ENCODE data around the gene MTRF1.

Gene MTRF1

GRCh38 chr13:41306271-41307145 lies 43.1 kb upstream of the MTRF1 start:
- no peak for DNase-seq (ENCODE audit: low read depth)
- TF ChIP-seq CTCF (conservative IDR thresholded peaks at IDR 0.05; ENCODE audit: low read length): no peak
- no peak overlapping the region for H3K4me3 ChIP-seq (ENCODE audit: low read length)

GRCh38 chr13:41304551-41304950 lies 41.2 kb upstream of the MTRF1 start:
- no peak for TF ChIP-seq CTCF (conservative IDR thresholded peaks at IDR 0.05; ENCODE audit: low read length)
- no peak overlapping the region for H3K4me3 ChIP-seq (ENCODE audit: low read length)
- no peak for DNase-seq (ENCODE audit: low read depth)

DNA sequence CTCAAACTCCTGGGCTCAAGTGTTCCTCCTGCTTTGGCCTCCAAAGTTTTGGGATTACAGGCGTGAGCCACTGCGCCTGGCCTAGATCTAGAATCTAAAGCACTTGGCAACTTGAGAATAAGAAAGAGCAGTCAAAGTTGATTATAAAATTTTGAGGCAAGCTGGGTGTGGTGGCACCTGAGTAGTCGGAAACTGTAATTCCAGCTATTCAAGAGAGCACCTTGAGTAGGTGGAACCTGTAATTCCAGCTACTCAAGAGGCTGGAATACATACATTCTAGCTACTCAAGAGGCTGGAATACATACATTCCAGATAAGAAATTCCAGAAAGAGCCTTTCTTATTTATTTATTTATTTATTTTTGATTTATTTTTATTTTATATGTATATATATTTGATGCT lies 39.4 kb upstream of the MTRF1 start:
- no peak overlapping the region for H3K4me3 ChIP-seq (ENCODE audit: low read length)
- no peak for TF ChIP-seq CTCF (conservative IDR thresholded peaks at IDR 0.05; ENCODE audit: low read length)
- DNase-seq (ENCODE audit: low read depth): no peak

- H3K4me3 ChIP-seq (ENCODE audit: low read length): no peak overlapping the region
- DNase-seq (ENCODE audit: low read depth): no peak
- TF ChIP-seq CTCF (conservative IDR thresholded peaks at IDR 0.05; ENCODE audit: low read length): no peak
These were observed 36.1 kb upstream of the MTRF1 start for GRCh38 chr13:41299316-41300094.

DNA sequence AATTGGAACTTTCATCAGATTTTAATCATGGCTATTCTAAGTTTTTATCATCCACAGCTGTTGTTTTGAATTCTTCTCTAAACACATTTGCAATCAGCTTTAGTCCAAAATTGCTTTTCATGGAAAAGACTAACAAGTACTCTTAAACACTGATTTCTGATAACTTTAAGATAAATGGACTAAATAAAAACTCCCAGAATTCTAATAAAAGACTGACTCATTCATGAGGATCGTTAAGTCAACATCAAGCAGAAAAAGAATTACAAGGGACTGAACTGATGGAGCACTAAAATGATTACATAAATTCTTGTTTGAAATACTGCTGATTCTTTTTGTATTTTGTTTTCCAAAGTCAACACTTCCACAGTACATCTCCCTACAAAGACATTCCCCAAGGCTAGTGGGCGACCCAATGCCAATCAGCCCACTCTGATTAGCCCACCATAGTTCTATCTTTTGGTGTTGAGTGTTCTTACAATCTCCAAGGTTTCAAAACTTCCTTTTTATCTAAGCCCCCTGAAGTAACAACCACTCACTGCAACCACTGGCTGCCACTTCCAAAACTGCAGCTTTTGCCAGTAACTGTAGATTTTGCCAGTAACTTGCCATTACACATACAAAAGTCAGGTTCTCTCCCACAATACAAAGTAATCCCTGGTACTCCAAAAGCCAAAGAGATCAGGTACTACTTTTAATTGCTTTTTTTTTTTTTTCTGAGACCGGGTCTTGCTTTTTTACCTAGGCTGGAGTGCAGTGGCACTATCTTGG lies 33.7 kb upstream of the MTRF1 start:
- no peak for TF ChIP-seq CTCF (conservative IDR thresholded peaks at IDR 0.05; ENCODE audit: low read length)
- no peak for DNase-seq (ENCODE audit: low read depth)

DNA sequence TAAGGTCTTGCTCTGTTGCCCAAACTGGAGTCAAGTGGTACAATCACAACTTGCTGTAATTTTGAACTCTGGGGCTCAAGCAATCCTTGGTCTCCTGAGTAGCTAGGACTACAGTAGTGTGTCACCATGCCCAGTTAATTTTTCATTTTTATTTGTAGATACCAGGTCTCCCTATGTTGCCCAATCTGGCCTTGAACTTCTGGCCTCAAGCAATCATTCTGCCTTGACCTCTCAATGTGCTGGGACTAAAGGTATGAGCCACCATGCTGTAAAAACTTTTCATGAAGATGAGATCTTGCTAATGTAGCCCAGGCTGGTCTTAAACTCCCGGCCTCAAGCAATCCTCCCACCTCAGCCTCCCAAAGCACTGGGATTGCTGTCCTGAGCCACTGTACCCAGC lies 32.6 kb upstream of the MTRF1 start:
- no peak for TF ChIP-seq CTCF (conservative IDR thresholded peaks at IDR 0.05; ENCODE audit: low read length)
- no peak overlapping the region for H3K4me3 ChIP-seq (ENCODE audit: low read length)
- no peak for DNase-seq (ENCODE audit: low read depth)

More for the DNA sequence above, 33.7 kb upstream of the MTRF1 start:
- no peak overlapping the region for H3K4me3 ChIP-seq (ENCODE audit: low read length)
